Uterus (tissue), 2 donors: ENCODE data around the gene ACOT11.
A peak's percentile ranks its signal among the peaks of the same experiment; 100 is the strongest.

Experiments
- POLR2A ChIP-seq, 2 donors: fragments of 450-650 bp; IDR thresholded peaks; one replicate each; pipeline ENCODE4 v1.6.1; 2016; ENCODE audit warnings: antibody characterized with exemption in 2 of 2, mild to moderate bottlenecking in 1 of 2, moderate library complexity in 1 of 2
- TF ChIP-seq, protein P1 (sequence below), 4 experiments: fragments of 200-600 bp in 2 of 4; fragments of 450-650 bp in 2 of 4; sonication (generic) in 2 of 4; IDR thresholded peaks; one replicate each; pipeline ENCODE4 v1.5.1; 2016 to 2019; ENCODE audit warnings: antibody characterized with exemption in 4 of 4, mild to moderate bottlenecking in 2 of 4, moderate library complexity in 1 of 4

- TF ChIP-seq, protein P1, sequence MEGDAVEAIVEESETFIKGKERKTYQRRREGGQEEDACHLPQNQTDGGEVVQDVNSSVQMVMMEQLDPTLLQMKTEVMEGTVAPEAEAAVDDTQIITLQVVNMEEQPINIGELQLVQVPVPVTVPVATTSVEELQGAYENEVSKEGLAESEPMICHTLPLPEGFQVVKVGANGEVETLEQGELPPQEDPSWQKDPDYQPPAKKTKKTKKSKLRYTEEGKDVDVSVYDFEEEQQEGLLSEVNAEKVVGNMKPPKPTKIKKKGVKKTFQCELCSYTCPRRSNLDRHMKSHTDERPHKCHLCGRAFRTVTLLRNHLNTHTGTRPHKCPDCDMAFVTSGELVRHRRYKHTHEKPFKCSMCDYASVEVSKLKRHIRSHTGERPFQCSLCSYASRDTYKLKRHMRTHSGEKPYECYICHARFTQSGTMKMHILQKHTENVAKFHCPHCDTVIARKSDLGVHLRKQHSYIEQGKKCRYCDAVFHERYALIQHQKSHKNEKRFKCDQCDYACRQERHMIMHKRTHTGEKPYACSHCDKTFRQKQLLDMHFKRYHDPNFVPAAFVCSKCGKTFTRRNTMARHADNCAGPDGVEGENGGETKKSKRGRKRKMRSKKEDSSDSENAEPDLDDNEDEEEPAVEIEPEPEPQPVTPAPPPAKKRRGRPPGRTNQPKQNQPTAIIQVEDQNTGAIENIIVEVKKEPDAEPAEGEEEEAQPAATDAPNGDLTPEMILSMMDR (IDR thresholded peaks at IDR 0.05): no peak
- peak in 1 of 2 donors; percentile 57 for TF ChIP-seq POLR2A (IDR thresholded peaks at IDR 0.05)
Observed at GRCh38 chr1:54581621-54582035, 33.6 kb downstream of the ACOT11 start.
